Vagina (tissue), 2 donors: ENCODE results near the gene ART3.

Experiments
- CTCF ChIP-seq, 3 experiments: fragments of 450-650 bp in 2 of 3; fragments of 200-600 bp in 1 of 3; sonication (generic) in 1 of 3; IDR thresholded peaks; one replicate each; pipeline ENCODE4 v1.5.1; 2017 to 2019; ENCODE audit warnings: antibody characterized with exemption in 3 of 3, mild to moderate bottlenecking in 2 of 3, moderate library complexity in 2 of 3
- POLR2A ChIP-seq, 2 donors: fragments of 450-650 bp; IDR thresholded peaks; one replicate each; pipeline ENCODE4 v1.6.1; 2017; ENCODE audit warnings: antibody characterized with exemption in 2 of 2, mild to moderate bottlenecking in 2 of 2, moderate library complexity in 2 of 2
- POLR2AphosphoS5 ChIP-seq, 2 donors: sonication (generic); formaldehyde crosslinking; IDR thresholded peaks; one replicate each; pipeline ENCODE4 v1.9.0; 2017; ENCODE audit warnings: antibody characterized with exemption in 2 of 2, mild to moderate bottlenecking in 2 of 2, low read depth in 1 of 2; ENCODE audit not compliant: insufficient read depth in 1 of 2

GRCh38 chr4:76141241-76141640 lies 66.7 kb downstream of the ART3 start:
- TF ChIP-seq CTCF (IDR thresholded peaks at IDR 0.05): no peak
- no peak for TF ChIP-seq POLR2AphosphoS5 (IDR thresholded peaks at IDR 0.05; ENCODE audit: insufficient read depth in 1 of 2, low read depth in 1 of 2)
- TF ChIP-seq POLR2A (IDR thresholded peaks at IDR 0.05): no peak
